Measurements from ENCODE around the gene DIAPH2. TPM values are rescaled to one million over a fixed set of nuclear protein-coding genes. Genes with fewer than 3 reads are reported as not detected.

DIAPH2 gene
- total RNA-seq, 2 donors from 2014 or later, result 15.2 to 23.3 TPM

DNA sequence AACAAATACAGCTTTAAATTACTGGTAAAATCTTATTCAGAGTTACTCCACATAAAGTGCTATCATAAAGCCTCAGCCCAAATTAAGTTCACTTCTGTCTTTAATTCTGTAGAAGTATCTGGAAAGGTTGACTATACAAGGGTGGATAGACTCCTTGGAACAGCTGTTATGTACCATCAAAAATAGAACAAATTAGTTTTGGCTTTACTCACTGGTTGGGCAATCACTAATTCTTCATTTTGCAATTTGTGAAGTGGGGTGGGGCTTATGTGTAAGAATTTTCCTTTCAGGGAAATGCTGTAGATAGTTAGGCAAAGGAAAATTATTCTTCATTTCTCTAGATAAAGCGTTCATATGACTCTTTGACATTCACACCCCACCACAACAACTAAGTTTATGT lies 7.8 kb downstream of the DIAPH2 start:
- H3K27me3 ChIP-seq, result no peaks in the 10 kb centered on the region
- intact Hi-C loops (cut with DNase I), result no loop called here
- H3K4me3 ChIP-seq, result no peak overlapping the region
- no peak for TF ChIP-seq POLR2A (IDR thresholded peaks at IDR 0.05)
- TF ChIP-seq, protein P1, sequence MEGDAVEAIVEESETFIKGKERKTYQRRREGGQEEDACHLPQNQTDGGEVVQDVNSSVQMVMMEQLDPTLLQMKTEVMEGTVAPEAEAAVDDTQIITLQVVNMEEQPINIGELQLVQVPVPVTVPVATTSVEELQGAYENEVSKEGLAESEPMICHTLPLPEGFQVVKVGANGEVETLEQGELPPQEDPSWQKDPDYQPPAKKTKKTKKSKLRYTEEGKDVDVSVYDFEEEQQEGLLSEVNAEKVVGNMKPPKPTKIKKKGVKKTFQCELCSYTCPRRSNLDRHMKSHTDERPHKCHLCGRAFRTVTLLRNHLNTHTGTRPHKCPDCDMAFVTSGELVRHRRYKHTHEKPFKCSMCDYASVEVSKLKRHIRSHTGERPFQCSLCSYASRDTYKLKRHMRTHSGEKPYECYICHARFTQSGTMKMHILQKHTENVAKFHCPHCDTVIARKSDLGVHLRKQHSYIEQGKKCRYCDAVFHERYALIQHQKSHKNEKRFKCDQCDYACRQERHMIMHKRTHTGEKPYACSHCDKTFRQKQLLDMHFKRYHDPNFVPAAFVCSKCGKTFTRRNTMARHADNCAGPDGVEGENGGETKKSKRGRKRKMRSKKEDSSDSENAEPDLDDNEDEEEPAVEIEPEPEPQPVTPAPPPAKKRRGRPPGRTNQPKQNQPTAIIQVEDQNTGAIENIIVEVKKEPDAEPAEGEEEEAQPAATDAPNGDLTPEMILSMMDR (IDR thresholded peaks at IDR 0.05), result no peak
- H3K4me1 ChIP-seq, result no peaks in the 10 kb centered on the region
- WGBS, 2 donors, result 77 to 87% methylated on average over 1 of the region's 1 CpG
- ATAC-seq (no peak), DNase-seq (no peak)
- H3K36me3 ChIP-seq (replicated peaks in 1 of 2; ENCODE audit: insufficient read depth in 1 of 2, low read depth in 2 of 2), result no peaks in the 10 kb centered on the region
- no peaks in the 10 kb centered on the region for H3K9me3 ChIP-seq
- H3K27ac ChIP-seq, result no peak overlapping the region

DNA sequence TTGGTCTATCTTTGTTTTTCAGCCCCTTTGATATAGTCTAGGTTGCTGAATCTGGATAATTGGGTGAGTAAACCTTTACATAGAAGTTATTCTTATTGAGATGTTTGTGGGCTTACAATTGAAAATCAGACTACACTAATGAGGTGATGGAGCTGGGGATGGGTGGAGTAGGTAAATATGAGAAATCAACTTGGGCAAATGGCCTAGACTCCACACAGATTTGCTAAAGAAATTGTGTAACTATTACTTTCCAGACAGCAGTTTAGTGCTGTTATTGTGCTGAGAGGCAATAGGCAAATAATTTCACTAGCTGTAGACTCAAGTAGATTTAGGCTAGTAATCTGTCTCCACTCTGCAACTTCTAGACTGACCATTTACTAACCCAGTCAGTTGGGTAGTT lies 8.2 kb downstream of the DIAPH2 start:
- Histone ChIP-seq H3K4me3 (no peak overlapping the region), H3K27me3 (no peaks in the 10 kb centered on the region), H3K36me3 (replicated peaks in 1 of 2; ENCODE audit: insufficient read depth in 1 of 2, low read depth in 2 of 2) (no peaks in the 10 kb centered on the region), H3K27ac (no peak overlapping the region), H3K4me1 (no peaks in the 10 kb centered on the region), H3K9me3 (no peaks in the 10 kb centered on the region)
- no peak for DNase-seq
- TF ChIP-seq, protein P1 (IDR thresholded peaks at IDR 0.05), result no peak
- TF ChIP-seq POLR2A (IDR thresholded peaks at IDR 0.05), result no peak
- no peak for ATAC-seq
- intact Hi-C loops (cut with DNase I), result no loop called here

DNA sequence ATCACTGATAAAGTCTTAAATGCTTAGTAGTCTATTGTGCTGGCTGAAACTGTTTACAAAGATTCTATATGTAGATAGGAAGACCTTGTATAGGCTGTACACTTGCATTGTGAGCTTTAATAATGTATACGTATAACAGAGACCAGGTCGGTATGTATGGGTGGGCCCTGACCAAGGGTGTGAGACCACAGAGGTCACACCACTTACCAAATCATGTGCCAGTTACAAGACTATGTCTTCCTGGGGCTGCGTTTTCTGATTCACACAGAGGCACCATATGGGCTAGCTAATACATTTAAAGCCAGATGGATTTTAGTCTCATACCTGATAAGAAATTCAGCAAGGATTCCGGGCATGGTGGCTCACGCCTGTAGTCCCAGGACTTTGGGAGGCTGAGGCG lies 8.8 kb downstream of the DIAPH2 start:
- WGBS, 2 donors, result 88 to 92% methylated on average over 2 to 6 of the region's 6 CpGs
- TF ChIP-seq, protein P1 (IDR thresholded peaks at IDR 0.05), result no peak
- no peak for TF ChIP-seq POLR2A (IDR thresholded peaks at IDR 0.05)
- no peaks in the 10 kb centered on the region for H3K9me3 ChIP-seq
- no peaks in the 10 kb centered on the region for H3K27me3 ChIP-seq
- DNase-seq (no peak), ATAC-seq (no peak)
- intact Hi-C loops (cut with DNase I), result no loop called here
- no peak overlapping the region for H3K4me3 ChIP-seq
- H3K27ac ChIP-seq, result no peak overlapping the region
- no peaks in the 10 kb centered on the region for H3K4me1 ChIP-seq
- H3K36me3 ChIP-seq (replicated peaks in 1 of 2; ENCODE audit: insufficient read depth in 1 of 2, low read depth in 2 of 2), result no peaks in the 10 kb centered on the region

DNA sequence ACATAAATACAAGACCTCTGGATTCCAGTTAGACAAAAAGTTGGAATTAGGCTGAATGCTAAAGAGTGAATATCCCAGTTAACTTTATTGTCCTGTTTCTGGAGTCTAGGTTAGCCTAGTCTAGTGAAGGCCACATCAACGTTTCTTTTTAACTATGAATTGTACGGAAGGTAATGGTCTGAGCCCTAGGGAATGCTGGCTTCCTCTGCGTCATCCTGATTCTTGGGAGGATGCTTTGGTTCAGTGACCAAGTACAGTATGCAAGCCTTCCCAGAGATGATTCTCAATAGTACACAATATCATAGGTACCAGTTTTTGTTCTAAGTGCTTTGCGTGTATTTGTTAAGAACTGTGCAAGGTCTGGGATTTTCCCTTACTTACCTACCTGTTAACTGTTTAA lies 11.8 kb downstream of the DIAPH2 start:
- Histone ChIP-seq H3K27me3 (no peaks in the 10 kb centered on the region), H3K4me3 (no peak overlapping the region), H3K4me1 (no peaks in the 10 kb centered on the region), H3K36me3 (replicated peaks in 1 of 2; ENCODE audit: insufficient read depth in 1 of 2, low read depth in 2 of 2) (no peaks in the 10 kb centered on the region), H3K9me3 (no peaks in the 10 kb centered on the region), H3K27ac (no peak overlapping the region)
- no peak for ATAC-seq
- 64 to 70% methylated on average over 4 of the region's 4 CpGs for WGBS, 2 donors
- TF ChIP-seq, protein P1 (IDR thresholded peaks at IDR 0.05), result no peak
- no peak for TF ChIP-seq POLR2A (IDR thresholded peaks at IDR 0.05)
- no peak for DNase-seq
- intact Hi-C loops (cut with DNase I), result no loop called here

DNA sequence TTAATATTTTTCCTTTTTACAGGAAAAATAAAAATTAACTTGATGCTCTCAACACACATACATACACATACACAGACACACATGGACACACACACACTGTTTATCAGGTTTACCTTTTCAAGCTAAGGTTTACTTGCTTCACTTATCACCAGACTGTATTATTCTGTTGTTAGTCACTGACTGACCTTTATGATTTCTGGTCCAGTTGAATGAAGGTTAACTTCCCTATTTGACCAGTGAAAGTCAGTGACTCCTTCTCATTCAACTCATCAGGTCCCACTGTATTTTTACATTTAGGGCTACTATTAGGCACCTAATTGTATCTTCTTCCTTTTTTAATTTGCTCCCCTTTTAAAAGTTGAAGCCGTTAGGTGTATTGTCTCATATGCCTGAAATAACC lies 16.0 kb downstream of the DIAPH2 start:
- H3K27me3 ChIP-seq, result no peaks in the 10 kb centered on the region
- ATAC-seq, result no peak
- H3K9me3 ChIP-seq, result no peaks in the 10 kb centered on the region
- DNase-seq, result no peak
- no peaks in the 10 kb centered on the region for H3K4me1 ChIP-seq
- intact Hi-C loops (cut with DNase I), result no loop called here
- WGBS, 2 donors, result 86 to 95% methylated on average over 1 of the region's 1 CpG
- H3K27ac ChIP-seq, result no peak overlapping the region
- TF ChIP-seq, protein P1 (IDR thresholded peaks at IDR 0.05), result no peak
- no peak for TF ChIP-seq POLR2A (IDR thresholded peaks at IDR 0.05)
- no peaks in the 10 kb centered on the region for H3K36me3 ChIP-seq (replicated peaks in 1 of 2; ENCODE audit: insufficient read depth in 1 of 2, low read depth in 2 of 2)
- no peak overlapping the region for H3K4me3 ChIP-seq

Measured in body of pancreas (tissue), 4 donors.